Measurements from ENCODE around the gene DIAPH2. TPM values are rescaled to one million over a fixed set of nuclear protein-coding genes. Genes with fewer than 3 reads are reported as not detected.

Gene DIAPH2
- total RNA-seq, 1 donor from 2014 or later: 12.9 TPM

DNA sequence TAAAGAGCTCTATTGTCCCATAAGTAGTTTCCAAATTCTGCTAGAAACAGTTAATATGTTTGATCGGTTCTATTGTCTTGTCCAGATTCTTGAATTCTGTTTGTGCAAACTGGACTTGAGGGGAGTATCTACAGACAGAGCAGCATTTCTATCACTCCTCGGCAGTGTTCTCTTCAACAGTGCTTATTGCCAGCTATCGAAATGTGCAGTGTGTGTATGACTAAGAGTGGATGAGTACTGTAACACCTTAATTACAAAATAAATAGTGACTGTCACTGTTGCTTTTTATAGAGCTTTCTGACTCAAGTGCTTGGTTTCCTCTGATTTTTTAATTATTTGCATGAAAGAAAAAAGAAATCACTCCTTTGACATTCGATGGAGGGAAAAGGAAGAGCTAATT is 473.6 kb downstream of the DIAPH2 start:
- intact Hi-C loops (cut with micrococcal nuclease): no loop called here

DNA sequence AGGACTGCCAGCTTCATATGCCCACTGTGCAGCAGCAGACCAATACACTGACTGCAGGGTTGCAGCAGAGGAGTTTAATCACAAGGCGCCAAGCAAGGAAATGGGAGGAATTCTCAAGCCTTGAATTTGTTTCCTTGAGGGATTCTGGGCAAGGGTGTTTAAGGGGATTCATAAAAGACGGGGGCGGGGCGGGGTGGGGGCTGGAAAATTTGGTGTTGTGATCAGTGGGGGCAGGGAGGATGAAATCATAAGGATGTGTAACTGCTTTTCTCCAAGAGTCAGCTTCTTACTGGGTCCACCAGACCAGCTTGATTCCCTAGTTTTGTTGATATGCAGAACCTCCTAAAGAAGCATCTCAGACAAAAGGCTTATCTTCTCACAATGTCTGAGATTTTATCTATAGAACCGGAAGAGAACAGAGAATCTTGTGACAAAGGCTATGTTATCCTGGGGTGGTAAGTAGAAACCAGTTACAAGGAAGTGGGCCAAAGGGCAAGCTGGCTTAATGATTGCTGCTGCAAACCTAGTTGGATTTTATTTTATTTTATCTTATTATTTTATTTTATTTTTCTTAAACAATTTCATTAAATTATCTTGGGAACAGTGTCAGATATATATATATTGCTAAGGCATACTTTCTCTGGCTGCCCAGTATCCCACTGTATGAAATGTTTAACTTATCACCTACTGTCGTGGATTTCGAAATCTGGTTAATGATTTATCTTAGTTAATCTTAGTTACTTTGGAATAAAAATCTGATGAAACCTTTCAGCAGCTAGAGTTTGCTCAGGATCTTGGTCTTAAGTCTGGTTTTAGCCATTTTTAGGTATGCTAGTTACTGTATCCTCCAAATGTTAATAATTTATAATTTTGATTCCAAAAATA is 475.5 kb downstream of the DIAPH2 start:
- intact Hi-C loops (cut with micrococcal nuclease): no loop called here

DNA sequence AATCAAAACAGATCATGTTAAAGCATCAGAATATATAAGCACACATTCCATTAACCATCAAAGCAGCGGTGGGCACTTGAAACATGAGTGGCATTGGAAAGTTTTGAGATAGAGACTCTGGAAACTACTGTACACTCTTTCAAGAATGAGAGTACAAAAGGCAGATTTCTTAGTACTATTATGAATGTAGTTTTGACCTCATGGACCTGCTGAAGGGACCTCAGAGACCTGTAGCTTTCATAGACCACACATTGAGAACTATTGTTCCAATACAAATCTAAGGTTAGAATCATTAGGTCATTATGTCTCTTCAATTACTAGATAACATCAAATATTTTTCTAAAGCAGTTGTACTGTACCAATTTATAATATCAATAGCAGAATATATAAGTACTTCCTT is 482.7 kb downstream of the DIAPH2 start:
- intact Hi-C loops (cut with micrococcal nuclease): no loop called here

DNA sequence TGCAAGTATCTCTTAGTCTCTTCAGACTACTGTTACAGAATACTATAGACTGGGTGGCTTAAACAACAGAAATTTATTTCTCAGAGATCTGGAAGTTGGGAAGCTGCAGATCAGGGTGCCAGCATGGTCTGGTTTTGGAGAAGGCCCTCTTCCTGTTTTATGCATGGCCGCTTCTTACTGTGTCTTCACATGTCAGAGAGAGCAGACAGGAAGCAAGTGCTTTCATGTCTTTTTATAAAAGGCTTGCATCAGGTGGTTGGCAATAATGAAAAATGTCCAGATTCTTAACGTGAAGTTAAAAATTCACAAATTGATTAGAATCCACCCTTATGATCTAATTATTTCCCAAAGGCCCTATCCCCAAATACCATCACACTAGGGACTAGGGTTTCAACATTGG is 484.0 kb downstream of the DIAPH2 start:
- intact Hi-C loops (cut with micrococcal nuclease): no loop called here

DNA sequence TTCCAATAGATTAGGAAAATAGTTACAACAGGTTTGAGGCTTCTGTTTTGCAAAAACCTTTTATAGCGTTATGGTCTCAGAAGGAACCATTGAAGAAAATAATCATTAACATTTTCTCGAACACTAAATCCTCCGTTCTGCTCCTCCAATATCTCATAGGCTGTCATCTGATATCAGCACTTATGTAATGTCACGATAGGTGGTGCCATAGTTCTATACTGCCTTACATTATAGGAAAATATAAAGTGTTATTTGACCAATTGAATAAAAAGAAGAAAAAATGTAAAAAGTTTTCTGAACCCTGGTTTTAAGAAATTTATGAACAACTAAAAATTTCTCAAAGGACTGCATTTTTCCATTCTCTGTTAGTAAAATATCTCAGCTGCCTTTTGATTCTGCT is 490.5 kb downstream of the DIAPH2 start:
- intact Hi-C loops (cut with micrococcal nuclease): no loop called here

DNA sequence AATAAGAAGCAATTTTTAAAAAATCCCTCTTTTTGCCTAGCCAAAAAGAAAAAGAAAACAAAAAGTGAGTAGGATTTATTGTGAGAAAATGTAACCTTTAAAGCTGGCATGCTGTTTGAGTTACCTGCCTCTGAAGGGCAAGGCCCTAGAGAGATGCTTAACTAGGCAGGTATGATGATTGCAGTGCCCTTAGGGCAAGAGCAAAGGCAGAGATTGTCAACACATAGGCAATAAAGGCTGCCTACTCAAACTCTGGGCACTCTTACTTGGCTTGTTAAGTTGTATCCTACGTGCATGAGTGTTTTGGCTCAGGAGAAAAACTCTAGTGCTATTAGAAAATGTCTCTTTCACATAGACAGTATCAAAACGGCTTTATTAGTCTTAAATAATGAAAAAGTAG is 505.0 kb downstream of the DIAPH2 start:
- intact Hi-C loops (cut with micrococcal nuclease): no loop called here

DNA sequence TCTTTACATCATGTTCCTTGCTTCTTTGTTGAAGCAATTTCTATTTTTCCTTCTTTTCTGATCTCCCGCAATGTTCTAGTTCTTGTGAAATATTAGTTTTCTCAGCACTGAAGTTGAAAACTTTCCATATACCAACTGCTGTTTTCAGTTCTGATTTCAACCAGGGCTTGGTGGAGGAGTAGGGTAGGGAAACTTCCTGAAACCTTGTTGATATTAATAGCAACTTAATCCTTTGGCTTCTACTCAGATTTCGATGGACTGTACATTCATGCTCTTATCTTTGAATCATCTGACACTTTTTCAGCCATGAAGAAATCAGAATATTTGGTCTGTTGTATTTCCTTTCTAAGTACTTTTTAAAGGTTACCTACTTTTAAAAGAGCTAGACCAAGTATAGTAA is 514.9 kb downstream of the DIAPH2 start:
- intact Hi-C loops (cut with micrococcal nuclease): no loop called here

DNA sequence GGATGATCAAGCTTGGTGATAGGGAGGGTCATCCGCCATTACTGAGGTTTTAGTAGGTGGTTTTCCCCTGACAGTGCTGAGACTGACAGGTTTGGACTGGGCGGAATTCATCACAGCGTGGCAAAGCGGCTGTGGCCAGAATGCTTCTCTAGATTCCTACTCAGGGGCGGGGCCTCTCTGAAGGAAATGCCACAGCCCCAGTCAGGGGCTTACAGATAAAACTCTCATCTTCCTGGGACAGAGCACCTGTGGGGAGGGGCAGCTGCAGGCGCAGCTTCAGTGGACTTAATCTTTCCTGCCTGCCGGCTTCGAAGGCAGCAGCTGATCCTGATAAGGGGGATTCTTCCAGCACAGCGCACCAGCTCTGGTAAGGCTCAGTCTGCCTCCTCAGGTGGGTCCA is 515.8 kb downstream of the DIAPH2 start:
- intact Hi-C loops (cut with micrococcal nuclease): no loop called here

DNA sequence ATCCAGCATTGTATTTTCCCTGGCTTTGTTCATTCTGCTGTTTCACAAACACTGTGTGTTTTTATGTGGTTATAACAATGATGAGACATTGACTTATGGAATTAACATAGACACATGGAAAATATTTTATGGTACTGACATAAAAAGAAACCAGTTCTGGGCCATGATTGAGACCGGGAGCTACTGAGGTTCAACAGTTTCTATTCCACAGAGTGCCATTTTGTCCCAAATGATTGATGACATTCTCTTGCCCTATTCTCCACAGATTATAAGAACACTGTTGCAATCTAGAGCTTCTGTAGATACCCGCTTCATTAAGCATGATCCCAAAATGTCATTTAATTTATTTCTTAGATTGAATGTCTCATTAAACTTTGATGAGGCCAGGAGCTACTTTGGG is 525.9 kb downstream of the DIAPH2 start:
- intact Hi-C loops (cut with micrococcal nuclease): no loop called here

DNA sequence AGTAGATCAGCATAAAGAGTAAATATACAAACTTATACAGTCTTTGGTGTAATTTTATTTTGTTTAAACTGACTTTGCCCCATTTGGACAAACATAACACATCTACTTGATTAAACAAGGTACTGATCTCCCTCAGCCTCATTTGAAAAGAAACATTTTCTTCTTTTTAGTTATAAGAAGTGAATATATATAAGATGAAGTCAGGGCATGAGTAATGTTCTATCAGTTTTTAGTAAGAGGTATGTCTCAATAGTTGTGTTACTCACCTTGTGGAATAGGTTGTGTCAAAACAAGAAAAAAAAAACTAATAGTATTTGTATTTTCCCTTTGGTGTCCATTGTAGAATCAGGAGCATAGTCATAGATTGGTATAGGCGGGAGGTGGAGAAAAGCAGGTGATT is 526.4 kb downstream of the DIAPH2 start:
- intact Hi-C loops (cut with micrococcal nuclease): no loop called here

DNA sequence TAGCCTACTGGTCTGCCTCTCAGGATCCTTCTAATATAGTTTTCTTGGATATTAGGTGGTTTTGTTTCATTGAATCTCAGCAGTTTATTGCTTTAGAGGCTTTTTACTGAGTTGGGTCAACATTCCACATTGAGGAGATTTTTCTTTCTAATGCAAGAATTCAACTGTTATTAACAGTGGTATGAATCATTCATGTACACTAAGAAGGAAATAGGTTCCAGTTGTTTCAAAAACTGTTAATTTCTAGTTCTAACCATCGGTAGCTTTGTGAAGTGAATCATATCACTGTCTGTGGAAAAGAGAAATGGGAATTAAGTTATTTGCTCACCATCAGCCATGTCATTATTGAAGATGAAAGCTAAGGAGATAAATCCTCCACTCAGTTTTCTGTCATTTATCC is 530.5 kb downstream of the DIAPH2 start:
- intact Hi-C loops (cut with micrococcal nuclease): no loop called here

DNA sequence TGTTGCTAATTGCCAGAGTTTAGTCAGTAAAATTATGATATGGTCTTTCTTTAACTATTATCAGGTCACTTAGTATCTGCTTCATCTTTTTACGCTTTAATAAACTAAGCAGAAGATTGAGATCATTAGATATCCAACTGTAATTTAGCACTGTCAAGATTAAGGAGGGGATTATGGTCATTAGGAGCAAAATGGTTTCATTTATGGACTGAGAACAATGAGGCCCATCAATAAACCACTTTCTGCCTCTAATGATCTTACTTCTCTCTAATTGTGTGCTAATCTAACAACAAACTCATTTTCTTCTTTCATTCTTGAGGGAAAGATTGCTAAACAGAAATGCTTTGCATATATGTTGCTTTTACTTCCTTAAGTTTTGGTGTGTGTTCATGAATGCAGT is 539.5 kb downstream of the DIAPH2 start:
- intact Hi-C loops (cut with micrococcal nuclease): no loop called here

DNA sequence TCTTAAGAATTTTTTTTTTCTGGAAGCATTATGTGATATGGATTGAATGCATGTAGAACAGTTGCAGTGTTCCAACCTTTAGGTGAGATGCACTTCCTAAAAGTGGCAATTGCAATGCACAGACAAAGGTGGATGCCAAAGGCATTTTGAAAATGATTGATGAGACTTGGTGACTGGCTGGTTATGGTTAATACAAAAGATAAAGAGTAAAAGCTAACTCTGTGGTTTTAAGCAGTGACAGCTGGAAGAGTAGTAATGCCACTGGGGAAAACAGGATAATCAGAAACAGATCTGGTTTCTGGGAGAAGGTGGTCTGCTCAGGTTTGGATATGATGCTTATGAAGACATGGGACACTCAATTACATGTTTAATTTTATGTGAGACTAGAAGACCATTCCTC is 544.7 kb downstream of the DIAPH2 start:
- intact Hi-C loops (cut with micrococcal nuclease): no loop called here

DNA sequence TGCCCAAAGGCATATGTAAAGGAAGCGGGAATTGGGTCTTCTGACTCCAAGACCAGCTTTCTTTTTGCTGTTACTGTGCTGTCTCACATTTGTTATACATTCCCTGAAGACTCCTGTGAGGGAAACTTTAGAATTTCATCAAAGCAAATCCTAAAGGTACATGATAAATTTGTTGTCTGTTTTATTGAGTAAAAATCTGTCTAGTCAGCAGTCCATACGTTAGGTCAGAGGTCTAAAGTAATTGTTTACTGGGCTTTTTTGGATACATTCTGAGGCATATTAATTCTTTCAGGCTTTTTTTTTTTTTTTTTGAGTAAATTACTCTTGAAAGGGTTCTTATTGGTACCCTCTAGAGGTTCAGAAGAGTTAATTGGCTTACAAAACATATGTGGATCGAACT is 546.3 kb downstream of the DIAPH2 start:
- intact Hi-C loops (cut with micrococcal nuclease): no loop called here

DNA sequence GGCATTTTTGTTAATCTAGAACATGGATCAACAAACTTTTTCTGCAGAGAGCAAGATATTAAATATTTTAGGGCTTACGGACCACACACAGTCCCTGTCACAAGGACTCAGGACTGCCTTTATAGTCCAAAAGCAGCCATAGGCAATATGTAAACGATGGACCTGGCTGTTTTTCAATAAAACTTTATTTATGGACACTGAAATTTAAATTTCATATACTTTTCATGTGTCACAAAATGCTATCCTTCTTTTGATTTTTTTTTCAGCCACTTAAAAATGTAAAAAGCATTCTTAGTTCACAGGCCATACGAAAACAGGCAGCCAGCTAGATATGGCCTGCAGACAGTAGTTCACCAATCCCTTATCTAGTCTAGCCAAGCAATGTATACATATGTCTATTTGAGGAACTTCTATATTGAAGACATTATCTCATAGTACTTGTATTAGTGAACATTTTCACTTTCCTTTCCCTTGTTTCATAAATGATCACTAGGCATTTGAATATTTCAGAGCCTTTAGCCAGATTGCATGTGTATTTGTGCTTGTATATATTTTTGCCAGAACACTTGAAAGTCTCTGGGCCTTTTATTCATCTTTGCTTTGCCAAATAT is 549.9 kb downstream of the DIAPH2 start:
- intact Hi-C loops (cut with micrococcal nuclease): no loop called here

DNA sequence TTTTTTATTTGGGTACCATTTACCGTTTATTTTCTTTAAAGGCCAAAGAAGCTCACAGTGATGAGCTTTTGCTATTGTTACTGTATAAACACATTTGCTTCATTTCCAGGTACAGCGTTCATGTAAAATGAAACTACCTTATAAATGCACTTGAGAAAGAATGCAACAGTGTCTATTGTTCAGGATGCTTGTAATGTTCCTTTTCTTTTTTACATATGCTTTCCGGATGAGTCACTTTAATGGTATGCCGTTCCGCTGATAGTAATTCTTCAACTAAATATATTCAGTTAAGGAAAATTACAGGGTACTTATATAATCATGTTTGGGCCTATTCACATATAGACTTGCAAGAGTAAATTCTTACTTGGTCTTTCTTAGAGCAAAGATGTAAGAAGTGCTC is 554.0 kb downstream of the DIAPH2 start:
- intact Hi-C loops (cut with micrococcal nuclease): no loop called here

DNA sequence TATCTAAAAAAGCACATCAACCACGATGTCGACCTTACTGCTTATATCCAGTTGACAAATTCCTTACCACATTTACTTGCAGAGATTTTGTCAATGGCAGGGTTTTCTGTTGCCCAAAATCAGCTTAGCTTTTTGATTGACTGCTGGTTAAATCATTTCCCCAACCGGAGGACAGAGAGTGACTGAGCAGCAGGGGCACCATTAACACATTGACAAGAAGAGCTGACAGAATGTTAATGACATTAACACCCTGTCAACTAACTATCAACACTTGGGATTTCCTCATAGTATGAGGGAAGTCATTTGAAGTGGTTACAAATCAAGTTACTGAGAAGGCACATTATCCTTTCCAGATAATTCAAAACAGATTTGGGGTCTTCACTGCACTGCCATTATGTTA is 567.5 kb downstream of the DIAPH2 start:
- intact Hi-C loops (cut with micrococcal nuclease): no loop called here

DNA sequence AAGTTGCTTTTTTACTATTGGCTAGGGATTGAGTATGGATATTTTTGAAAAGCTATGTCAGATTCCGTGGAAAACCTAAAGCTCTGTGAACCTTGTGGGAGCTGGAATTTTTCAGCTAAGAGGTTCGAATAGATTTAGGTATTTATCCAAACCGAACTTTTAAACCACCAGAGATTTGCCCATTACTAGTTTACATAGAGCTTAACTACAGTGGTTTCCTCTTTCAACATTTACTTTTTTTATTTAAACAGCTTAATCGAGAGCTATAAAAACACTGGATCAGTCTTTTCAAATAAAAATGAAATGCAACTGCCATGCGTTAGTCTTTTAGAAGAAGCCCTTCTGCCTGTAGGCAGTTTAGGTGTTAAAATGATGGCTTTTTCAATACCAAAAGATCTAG is 576.0 kb downstream of the DIAPH2 start:
- intact Hi-C loops (cut with micrococcal nuclease): no loop called here

DNA sequence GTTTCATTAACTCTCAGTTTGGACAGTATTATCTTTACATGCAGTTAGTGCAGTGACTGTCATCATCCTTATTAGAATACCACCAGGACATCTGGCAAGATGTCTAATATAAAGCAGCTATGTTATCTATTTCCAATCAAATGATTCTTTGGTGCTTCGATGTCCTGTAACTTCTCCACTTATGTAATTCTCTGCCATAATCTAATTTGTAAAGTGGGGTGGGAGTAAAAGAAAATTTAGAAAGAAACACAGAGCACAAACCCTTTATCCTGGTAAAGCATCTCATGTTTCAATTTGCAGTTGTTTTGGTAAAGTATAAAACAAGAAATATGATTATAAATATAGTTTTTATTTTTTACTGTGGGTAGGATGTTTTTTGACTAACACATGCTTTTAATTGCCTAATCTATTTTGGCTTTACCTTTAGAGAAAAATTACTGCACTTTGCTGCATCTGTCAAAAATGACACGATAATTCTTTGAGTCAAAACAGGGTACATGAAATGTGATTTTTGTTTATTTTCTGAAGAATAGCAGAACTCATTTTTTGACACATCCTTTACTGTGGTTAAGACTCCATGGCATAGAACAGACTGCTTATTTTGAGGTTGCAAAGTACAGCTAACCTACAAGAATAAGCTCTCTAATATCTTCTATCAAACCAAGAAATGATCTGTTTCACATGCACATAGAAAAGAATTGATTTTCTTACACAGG is 581.9 kb downstream of the DIAPH2 start:
- intact Hi-C loops (cut with micrococcal nuclease): no loop called here

DNA sequence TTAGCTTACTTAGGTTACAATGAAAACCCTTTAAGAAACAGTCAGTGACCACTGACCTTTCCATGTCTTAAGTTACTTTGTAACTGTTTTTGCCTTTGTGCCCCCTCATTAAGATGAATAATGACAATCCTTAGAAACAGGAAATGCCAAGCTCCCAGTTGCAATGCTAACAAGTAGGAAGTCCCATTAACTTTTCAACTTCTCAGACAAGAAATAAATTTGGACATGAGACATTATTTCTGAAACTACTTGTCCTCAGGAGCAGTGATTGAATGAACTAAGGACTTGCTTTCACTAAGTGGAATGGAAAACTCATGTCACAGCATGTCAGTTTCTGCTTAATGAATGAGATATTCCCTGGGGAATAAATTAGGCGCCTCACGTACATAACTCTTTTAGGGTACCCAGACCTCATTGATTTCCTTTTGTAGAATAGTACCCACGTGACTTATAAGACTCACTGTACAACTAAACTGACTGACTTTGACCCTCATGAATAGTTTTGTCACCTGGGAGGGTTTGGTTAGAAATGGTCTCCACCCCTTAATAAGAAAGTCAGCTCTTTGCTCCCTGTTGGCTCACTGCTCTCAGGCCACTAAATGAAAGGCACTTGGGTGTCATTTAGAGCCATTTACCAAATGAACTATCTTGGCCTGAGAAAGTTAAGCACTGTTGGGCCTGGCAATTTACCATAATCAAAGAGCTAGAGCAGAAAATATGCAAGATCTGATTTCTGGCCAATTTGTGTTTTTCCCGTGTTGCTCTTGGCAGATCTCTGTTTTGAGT is 582.9 kb downstream of the DIAPH2 start:
- intact Hi-C loops (cut with micrococcal nuclease): no loop called here

DNA sequence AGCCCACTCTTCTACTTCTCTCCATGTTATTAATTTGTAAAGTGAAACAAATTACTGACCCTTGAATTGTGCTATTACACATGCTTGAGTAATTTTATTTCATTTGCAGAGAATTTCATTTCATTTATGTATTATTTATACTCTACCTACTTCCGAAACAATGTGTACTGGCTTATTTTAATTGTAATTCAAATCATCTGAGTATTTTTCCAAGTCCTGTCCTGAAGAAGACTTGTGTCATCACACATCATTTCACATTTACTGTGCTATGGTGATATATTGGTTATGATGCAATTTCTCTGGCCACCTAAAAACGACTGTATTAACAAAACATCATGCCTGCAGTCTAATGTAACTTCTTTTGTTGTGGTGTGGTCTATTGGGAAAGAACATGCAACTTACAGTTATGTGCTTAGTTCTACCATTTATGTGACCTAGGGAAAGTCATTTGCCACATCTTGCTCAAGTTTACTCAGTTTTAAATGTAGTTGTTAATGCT is 583.6 kb downstream of the DIAPH2 start:
- intact Hi-C loops (cut with micrococcal nuclease): no loop called here

Data from T-helper 2 cell treated with Interferon-gamma antibody and Interleukin-4, amounts not matched to agents 100 ng/mL and 5 ng/mL, for 36 hours (primary cell).